Right lobe of liver (tissue), 6 donors: ENCODE results near the gene TRPV2. TPM values are rescaled to one million over a fixed set of nuclear protein-coding genes. Genes with fewer than 3 reads are reported as not detected.

ENCODE experiments used
- ATAC-seq, 4 donors: fragments of 200-7000 bp; cut with Tn5 transposase; one replicate each; pipeline ENCODE4 v1.9.1; 2020; ENCODE audit warnings: mild to moderate bottlenecking in 4 of 4, moderate library complexity in 4 of 4
- DNase-seq, 3 donors: peaks; one replicate each; pipeline ENCODE4 v3.0.0-alpha.2; 2020
- H3K27ac ChIP-seq, 3 donors: fragments of 200-600 bp; one replicate each; pipeline ENCODE4 v1.8.0; 2022
- H3K27me3 ChIP-seq, 2 donors: fragments of 200-600 bp; one replicate each; pipeline ENCODE4 v1.8.0; 2022
- H3K36me3 ChIP-seq, 4 donors: fragments of 200-600 bp; sonication (generic) in 1 of 4; one replicate each; pipeline versions ENCODE4 v1.5.1 to v1.8.0; 2017 to 2022; ENCODE audit warnings: control low read depth in 1 of 4
- H3K4me1 ChIP-seq, 4 donors: fragments of 200-600 bp; sonication (generic) in 1 of 4; one replicate each; pipeline versions ENCODE4 v1.5.1 to v1.8.0; 2017 to 2022; ENCODE audit warnings: control low read depth in 1 of 4
- H3K4me3 ChIP-seq, 3 donors: fragments of 200-600 bp; one replicate each; pipeline ENCODE4 v1.8.0; 2022
- H3K9me3 ChIP-seq, 4 donors: fragments of 200-600 bp; sonication (generic) in 1 of 4; one replicate each; pipeline versions ENCODE4 v1.5.1 to v1.8.0; 2017 to 2022; ENCODE audit warnings: control low read depth in 1 of 4
- POLR2A ChIP-seq: fragments of 450-650 bp; IDR thresholded peaks from one replicate; pipeline ENCODE4 v1.6.1; 2017; ENCODE audit warnings: antibody characterized with exemption, mild to moderate bottlenecking
- WGBS: methylation state at CpG from one replicate; pipeline ENCODE4 v1.1.6; 2018; ENCODE audit warnings: low coverage, low lambda C conversion rate; ENCODE audit not compliant: insufficient coverage; ENCODE audit errors: missing lambda C conversion rate; 5-methylcytosine and 5-hydroxymethylcytosine counted together
- intact Hi-C, 2 donors: fragments of 100-400 bp; cut with DNase I; formaldehyde crosslinking; loops; one replicate each; pipeline versions ENCODE4 v1.11.2 to v1.14.1; 2022
- total RNA-seq, 6 experiments: library from RNA; depleted of rRNA in 2 of 6; stranded (reverse); fragments of >200 nt in 2 of 6; fragmentation: NEBNext Ultra II Directional in 3 of 6; extraction: Animal tissue kit (Norgen Biotek cat#: 25700) in 3 of 6; gene quantifications; one replicate each; pipeline versions ENCODE4 v1.1.0 to v1.2.4, GENCODE V29; 2016 to 2023
- TF ChIP-seq, protein P1 (sequence below), 4 donors: fragments of 200-600 bp in 3 of 4; fragments of 450-650 bp in 1 of 4; IDR thresholded peaks; one replicate each; pipeline versions ENCODE4 v1.5.1 to v1.8.0; 2016 to 2022; ENCODE audit warnings: antibody characterized with exemption in 4 of 4, mild to moderate bottlenecking in 2 of 4
- donor health status: DM: no; HTN: yes; CAD: no.
- donor health status: DM: no; HTN: no; CAD: no.
- donor health status: DM: no; HTN: no; CAD: no.
- donor health status: DM: no; HTN: yes; CAD: no.
- donor health status: DM: no; HTN: yes; CAD: no.

Gene TRPV2
- total RNA-seq, 6 experiments from 2014 or later, result 3.3 to 8.2 (median 4.8) TPM

DNA sequence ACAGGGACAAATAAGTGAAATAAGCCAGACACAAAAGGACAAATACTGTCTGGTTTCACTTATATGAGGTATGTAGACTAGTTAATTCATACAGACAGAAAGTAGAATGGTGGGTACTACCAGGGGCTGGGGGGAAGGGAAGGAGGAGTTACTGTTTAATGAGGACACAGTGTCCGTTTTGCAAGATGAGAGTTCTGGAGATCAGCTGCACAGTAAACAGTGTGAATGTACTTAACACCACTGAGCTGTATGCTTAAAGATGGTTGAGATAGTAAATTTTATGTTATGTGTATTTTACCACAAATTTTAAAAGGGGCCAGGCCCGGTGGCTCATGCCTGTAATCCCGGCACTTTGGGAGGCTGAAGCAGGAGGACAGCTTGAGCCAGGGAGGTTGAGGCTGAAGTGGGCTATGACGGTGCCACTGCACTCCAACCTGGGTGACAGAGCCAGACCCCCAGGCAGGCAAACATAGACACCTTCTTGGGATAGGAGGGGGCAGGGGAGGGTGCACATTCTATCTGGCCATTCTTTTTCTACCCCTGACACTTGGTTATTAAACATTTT lies 53.1 kb downstream of the TRPV2 start:
- Histone ChIP-seq H3K27ac (no peak overlapping the region), H3K27me3 (no peaks in the 10 kb centered on the region), H3K4me3 (no peak overlapping the region), H3K4me1 (no peaks in the 10 kb centered on the region), H3K36me3 (no peaks in the 10 kb centered on the region), H3K9me3 (no peaks in the 10 kb centered on the region)
- no peak for TF ChIP-seq POLR2A
- TF ChIP-seq, protein P1, sequence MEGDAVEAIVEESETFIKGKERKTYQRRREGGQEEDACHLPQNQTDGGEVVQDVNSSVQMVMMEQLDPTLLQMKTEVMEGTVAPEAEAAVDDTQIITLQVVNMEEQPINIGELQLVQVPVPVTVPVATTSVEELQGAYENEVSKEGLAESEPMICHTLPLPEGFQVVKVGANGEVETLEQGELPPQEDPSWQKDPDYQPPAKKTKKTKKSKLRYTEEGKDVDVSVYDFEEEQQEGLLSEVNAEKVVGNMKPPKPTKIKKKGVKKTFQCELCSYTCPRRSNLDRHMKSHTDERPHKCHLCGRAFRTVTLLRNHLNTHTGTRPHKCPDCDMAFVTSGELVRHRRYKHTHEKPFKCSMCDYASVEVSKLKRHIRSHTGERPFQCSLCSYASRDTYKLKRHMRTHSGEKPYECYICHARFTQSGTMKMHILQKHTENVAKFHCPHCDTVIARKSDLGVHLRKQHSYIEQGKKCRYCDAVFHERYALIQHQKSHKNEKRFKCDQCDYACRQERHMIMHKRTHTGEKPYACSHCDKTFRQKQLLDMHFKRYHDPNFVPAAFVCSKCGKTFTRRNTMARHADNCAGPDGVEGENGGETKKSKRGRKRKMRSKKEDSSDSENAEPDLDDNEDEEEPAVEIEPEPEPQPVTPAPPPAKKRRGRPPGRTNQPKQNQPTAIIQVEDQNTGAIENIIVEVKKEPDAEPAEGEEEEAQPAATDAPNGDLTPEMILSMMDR (IDR thresholded peaks at IDR 0.05), result no peak
- WGBS, result 28% methylated on average over 2 of the region's 4 CpGs
- DNase-seq (no peak), ATAC-seq (no peak)
- intact Hi-C loops, result no loop called here

DNA sequence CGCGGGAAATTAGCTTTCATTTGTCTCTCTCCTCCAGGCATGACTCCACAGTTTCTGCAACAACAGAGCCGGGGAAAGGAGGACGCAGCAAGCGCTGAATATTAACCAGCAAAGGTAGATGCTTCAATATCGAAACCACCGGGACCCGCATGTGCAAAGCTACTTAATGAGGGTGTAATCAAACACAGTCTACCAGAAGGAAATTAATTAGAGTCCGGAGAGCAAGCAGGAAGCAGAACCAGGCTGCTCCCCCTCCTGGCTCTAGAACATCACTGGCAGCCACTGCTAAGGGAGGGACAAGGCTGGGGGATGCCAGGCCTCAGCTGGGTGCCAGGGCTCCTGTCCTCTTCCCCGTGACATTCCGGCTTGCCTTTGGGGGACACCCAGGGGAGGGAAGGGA lies 54.9 kb downstream of the TRPV2 start:
- Histone ChIP-seq H3K27me3 (no peaks in the 10 kb centered on the region), H3K4me1 (no peaks in the 10 kb centered on the region), H3K36me3 (no peaks in the 10 kb centered on the region), H3K27ac (no peak overlapping the region), H3K4me3 (no peak overlapping the region), H3K9me3 (no peaks in the 10 kb centered on the region)
- intact Hi-C loops, result no loop called here
- DNase-seq (no peak), ATAC-seq (no peak)
- 69% methylated on average over 9 of the region's 11 CpGs for WGBS
- TF ChIP-seq, protein P1 (IDR thresholded peaks at IDR 0.05), result no peak

DNA sequence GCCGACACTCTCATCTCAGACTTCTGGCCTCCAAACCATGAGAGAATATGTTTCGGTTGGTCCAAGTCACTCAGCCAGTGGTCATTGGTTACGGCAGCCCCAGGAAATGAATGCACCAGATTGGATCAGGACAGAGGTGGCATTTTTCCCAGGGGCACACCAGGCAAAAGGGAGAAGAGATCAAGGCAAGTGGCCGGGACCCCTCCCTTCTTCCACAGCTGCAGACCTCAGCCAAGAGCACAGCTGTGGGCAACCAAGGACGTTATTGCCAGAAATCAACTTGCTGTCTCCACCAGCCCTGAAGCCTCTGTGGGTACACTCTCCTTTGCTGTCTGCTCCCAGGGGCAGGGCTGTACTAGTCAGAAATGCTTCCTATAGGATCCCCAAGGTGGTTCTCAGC lies 55.9 kb downstream of the TRPV2 start:
- intact Hi-C loops, result no loop called here
- DNase-seq, result no peak
- TF ChIP-seq POLR2A, result no peak
- TF ChIP-seq, protein P1 (IDR thresholded peaks at IDR 0.05), result no peak
- Histone ChIP-seq H3K4me1 (no peaks in the 10 kb centered on the region), H3K4me3 (no peak overlapping the region), H3K27ac (no peak overlapping the region), H3K9me3 (no peaks in the 10 kb centered on the region), H3K36me3 (no peaks in the 10 kb centered on the region), H3K27me3 (no peaks in the 10 kb centered on the region)
- no peak for ATAC-seq
- 94% methylated on average over 2 of the region's 5 CpGs for WGBS

DNA sequence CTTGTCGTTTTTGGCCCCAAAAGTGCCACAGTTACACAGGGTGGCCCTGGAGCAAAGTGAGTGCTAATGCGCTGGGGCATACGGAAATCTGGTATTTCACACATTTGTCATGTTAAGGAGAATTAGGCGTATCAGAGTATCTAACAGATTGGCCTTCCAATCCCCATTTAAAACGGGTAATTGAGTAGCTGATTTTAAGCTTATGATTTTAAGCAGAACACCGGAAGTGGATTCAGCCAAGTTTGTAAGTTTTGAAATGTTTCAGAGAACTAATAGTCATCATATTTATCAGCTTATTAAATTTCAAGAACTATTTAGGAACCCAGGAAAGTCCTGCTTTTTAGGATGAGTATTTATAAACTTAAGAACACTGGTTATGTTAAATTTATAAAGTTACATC lies 57.2 kb downstream of the TRPV2 start:
- no peak overlapping the region for H3K4me3 ChIP-seq
- H3K27me3 ChIP-seq, result no peaks in the 10 kb centered on the region
- ATAC-seq, result no peak
- no peaks in the 10 kb centered on the region for H3K9me3 ChIP-seq
- intact Hi-C loops, result no loop called here
- H3K4me1 ChIP-seq, result no peaks in the 10 kb centered on the region
- 68% methylated on average over 6 of the region's 6 CpGs for WGBS
- no peak for DNase-seq
- no peak overlapping the region for H3K27ac ChIP-seq
- H3K36me3 ChIP-seq, result no peaks in the 10 kb centered on the region
- TF ChIP-seq, protein P1 (IDR thresholded peaks at IDR 0.05), result no peak
- TF ChIP-seq POLR2A, result no peak
